Immature natural killer cell (primary cell): ENCODE data around the gene FBXO44. TPM values are rescaled to one million over a fixed set of nuclear protein-coding genes. Genes with fewer than 3 reads are reported as not detected.

Source experiments
- DNase-seq, 3 donors: peaks; one replicate each; pipeline ENCODE4 v3.0.0; 2022; ENCODE audit warnings: mixed read lengths in 1 of 3
- H3K27ac Mint-ChIP-seq, 6 donors: one replicate each; pipeline ENCODE4 v1.8.0; 2020; ENCODE audit warnings: mixed read lengths in 6 of 6, mild to moderate bottlenecking in 5 of 6, inconsistent platforms in 4 of 6, moderate library complexity in 3 of 6
- H3K27me3 Mint-ChIP-seq, 3 donors: one replicate each; pipeline ENCODE4 v1.8.0; 2020 to 2021; ENCODE audit warnings: low read depth in 3 of 3, mild to moderate bottlenecking in 3 of 3, mixed read lengths in 3 of 3, moderate library complexity in 3 of 3, inconsistent platforms in 1 of 3
- H3K36me3 Mint-ChIP-seq, 3 donors: one replicate each; pipeline ENCODE4 v1.8.0; 2020; ENCODE audit warnings: mixed read lengths in 3 of 3, inconsistent platforms in 2 of 3, mild to moderate bottlenecking in 2 of 3
- H3K4me1 Mint-ChIP-seq, 2 donors: one replicate each; pipeline ENCODE4 v1.8.0; 2020; ENCODE audit warnings: inconsistent platforms in 2 of 2, mild to moderate bottlenecking in 2 of 2, mixed read lengths in 2 of 2, moderate library complexity in 1 of 2
- H3K4me3 Mint-ChIP-seq, 5 donors: one replicate each; pipeline ENCODE4 v1.8.0; 2020; ENCODE audit warnings: mild to moderate bottlenecking in 5 of 5, mixed read lengths in 5 of 5, inconsistent platforms in 3 of 5, moderate library complexity in 3 of 5
- H3K9me3 Mint-ChIP-seq, 6 donors: one replicate each; pipeline ENCODE4 v1.8.0; 2020; ENCODE audit warnings: mild to moderate bottlenecking in 6 of 6, mixed read lengths in 6 of 6, inconsistent platforms in 4 of 6, moderate library complexity in 3 of 6
- polyA plus RNA-seq, 3 donors: library from polyadenylated mRNA; unstranded; fragments of 300-500 nt; fragmentation: Illumina TruSeq; gene quantifications; one replicate each; pipeline ENCODE4 v1.2.3, GENCODE V29; 2021

FBXO44 gene
- polyA plus RNA-seq, 3 donors from 2014 or later, result 8.6 to 13.4 (median 12.5) TPM

- Mint-ChIP-seq H3K27me3 (peaks cover 11 to 13% (median 12%) of the 10 kb centered on the region in 3 donors), H3K4me3 (peak overlapping the region; percentile 73 to 97 (median 86)), H3K9me3 (peaks cover 0 to 2% (median 0%) of the 10 kb centered on the region in 6 donors), H3K4me1 (peaks cover 33 to 38% of the 10 kb centered on the region in 2 donors), H3K36me3 (peaks cover 0 to 5% (median 0%) of the 10 kb centered on the region in 3 donors), H3K27ac (peak overlapping the region in 5 of 6 donors; percentile 73 to 81 (median 77))
- peak in 1 of 3 donors; percentile 7 for DNase-seq
These were observed 37.4 kb downstream of the FBXO44 start for GRCh38 chr1:11691928-11692711.

- peaks cover 0 to 5% (median 0%) of the 10 kb centered on the region in 3 donors for H3K36me3 Mint-ChIP-seq
- peak overlapping the region; percentile 73 to 97 (median 83) for H3K4me3 Mint-ChIP-seq
- peak; percentile 71 to 84 (median 78) for DNase-seq
- peaks cover 11 to 14% (median 13%) of the 10 kb centered on the region in 3 donors for H3K27me3 Mint-ChIP-seq
- peaks cover 0 to 2% (median 0%) of the 10 kb centered on the region in 6 donors for H3K9me3 Mint-ChIP-seq
- H3K27ac Mint-ChIP-seq, result peak overlapping the region; percentile 73 to 91 (median 78)
- H3K4me1 Mint-ChIP-seq, result peaks cover 33 to 38% of the 10 kb centered on the region in 2 donors
These were observed 38.4 kb downstream of the FBXO44 start for GRCh38 chr1:11693024-11693590.

GRCh38 chr1:11693917-11694316, 39.2 kb downstream of the FBXO44 start:
- Mint-ChIP-seq H3K27me3 (peaks cover 12 to 15% (median 13%) of the 10 kb centered on the region in 3 donors), H3K27ac (peak overlapping the region in 5 of 6 donors; percentile 73 to 91 (median 77)), H3K36me3 (peaks cover 0 to 5% (median 0%) of the 10 kb centered on the region in 3 donors), H3K4me1 (peaks cover 33 to 38% of the 10 kb centered on the region in 2 donors), H3K9me3 (peaks cover 0 to 2% (median 0%) of the 10 kb centered on the region in 6 donors), H3K4me3 (peak overlapping the region; percentile 73 to 97 (median 83))
- DNase-seq, result no peak

GRCh38 chr1:11695861-11696260, 41.2 kb downstream of the FBXO44 start:
- peaks cover 6 to 12% (median 10%) of the 10 kb centered on the region in 3 donors for H3K27me3 Mint-ChIP-seq
- H3K4me3 Mint-ChIP-seq, result no peak overlapping the region
- H3K27ac Mint-ChIP-seq, result peak overlapping the region in 1 of 6 donors; percentile 45
- peaks cover 25% of the 10 kb centered on the region in 2 donors for H3K4me1 Mint-ChIP-seq
- DNase-seq, result no peak
- no peaks in the 10 kb centered on the region for H3K36me3 Mint-ChIP-seq
- H3K9me3 Mint-ChIP-seq, result no peaks in the 10 kb centered on the region

- H3K27ac Mint-ChIP-seq, result no peak overlapping the region
- H3K27me3 Mint-ChIP-seq, result peaks cover 6 to 12% (median 9%) of the 10 kb centered on the region in 3 donors
- no peaks in the 10 kb centered on the region for H3K36me3 Mint-ChIP-seq
- no peak overlapping the region for H3K4me3 Mint-ChIP-seq
- no peaks in the 10 kb centered on the region for H3K9me3 Mint-ChIP-seq
- H3K4me1 Mint-ChIP-seq, result peaks cover 19 to 22% of the 10 kb centered on the region in 2 donors
- DNase-seq, result no peak
These were observed 42.7 kb downstream of the FBXO44 start for GRCh38 chr1:11697188-11697892.

DNA sequence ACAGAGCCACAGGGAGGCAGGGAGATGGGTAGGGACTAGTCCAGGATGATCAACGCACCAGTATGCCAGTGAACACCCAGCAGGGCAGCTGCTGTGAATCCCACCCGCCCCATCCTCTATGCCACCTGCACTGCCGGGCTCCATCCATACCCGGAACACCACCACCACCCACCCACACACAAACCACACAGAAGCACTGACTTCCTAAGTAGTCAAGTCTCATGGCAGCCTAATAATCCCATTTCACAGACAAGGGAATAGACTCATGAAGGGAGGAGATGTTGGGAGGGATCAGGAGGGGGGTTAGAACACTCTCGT, 43.2 kb downstream of the FBXO44 start:
- no peaks in the 10 kb centered on the region for H3K36me3 Mint-ChIP-seq
- H3K9me3 Mint-ChIP-seq, result no peaks in the 10 kb centered on the region
- H3K4me1 Mint-ChIP-seq, result peaks cover 14 to 17% of the 10 kb centered on the region in 2 donors
- H3K27me3 Mint-ChIP-seq, result peaks cover 3 to 10% (median 9%) of the 10 kb centered on the region in 3 donors
- peak overlapping the region in 1 of 6 donors; percentile 14 for H3K27ac Mint-ChIP-seq
- H3K4me3 Mint-ChIP-seq, result no peak overlapping the region
- DNase-seq, result no peak

DNA sequence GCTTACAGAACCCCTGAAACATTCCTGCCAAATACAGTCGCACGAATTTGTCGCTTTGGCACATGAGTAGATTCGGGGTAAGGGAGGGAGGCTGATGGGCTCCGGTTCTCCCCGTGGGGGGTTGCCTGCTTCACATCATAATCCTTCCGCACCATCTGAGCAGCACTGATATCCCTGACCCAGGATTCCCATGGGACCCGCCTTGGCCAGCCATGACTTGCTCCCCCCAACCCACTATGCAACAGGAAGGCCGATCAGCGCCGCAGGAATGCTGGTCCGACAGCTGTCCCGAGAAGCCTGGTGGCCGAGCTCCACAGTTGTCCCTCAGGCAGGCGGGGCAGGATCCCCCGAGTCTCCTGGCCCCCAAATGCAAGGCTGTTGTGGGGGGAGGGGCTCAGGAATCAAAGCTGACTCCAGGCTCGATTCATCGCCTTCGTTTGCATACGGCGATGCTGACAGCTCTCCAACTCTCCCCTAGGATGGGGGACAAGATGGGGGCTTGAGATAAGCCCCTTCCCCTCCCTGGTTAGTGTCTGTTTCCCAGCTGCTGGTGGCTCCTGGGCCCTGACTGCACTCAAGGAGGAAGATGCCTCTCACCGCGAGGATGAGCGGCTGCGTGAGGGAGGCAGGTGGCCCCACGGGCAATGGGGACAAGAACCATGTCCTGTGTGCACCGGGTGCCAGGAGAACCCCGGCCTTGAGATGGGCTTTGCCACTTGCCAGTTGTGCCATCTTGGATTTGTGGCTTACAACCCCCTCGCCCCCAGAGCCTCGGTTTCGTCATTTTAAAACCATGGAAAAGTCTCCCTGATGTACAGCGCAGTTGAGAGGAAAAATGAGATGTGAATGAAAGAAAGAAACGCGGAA, 46.2 kb downstream of the FBXO44 start:
- no peak for DNase-seq
- Mint-ChIP-seq H3K36me3 (peaks cover 0 to 4% (median 0%) of the 10 kb centered on the region in 3 donors), H3K9me3 (no peaks in the 10 kb centered on the region), H3K27ac (no peak overlapping the region), H3K4me3 (no peak overlapping the region), H3K27me3 (peaks cover 0 to 5% (median 4%) of the 10 kb centered on the region in 3 donors), H3K4me1 (peaks cover 0 to 1% of the 10 kb centered on the region in 2 donors)

GRCh38 chr1:11701551-11701961, 46.9 kb downstream of the FBXO44 start:
- Mint-ChIP-seq H3K27ac (no peak overlapping the region), H3K9me3 (no peaks in the 10 kb centered on the region), H3K4me3 (no peak overlapping the region), H3K4me1 (peaks cover 0 to 1% of the 10 kb centered on the region in 2 donors), H3K36me3 (peaks cover 0 to 4% (median 0%) of the 10 kb centered on the region in 3 donors), H3K27me3 (peaks cover 0 to 5% (median 4%) of the 10 kb centered on the region in 3 donors)
- no peak for DNase-seq

- H3K4me1 Mint-ChIP-seq, result peaks cover 0 to 1% of the 10 kb centered on the region in 2 donors
- DNase-seq, result no peak
- H3K27ac Mint-ChIP-seq, result no peak overlapping the region
- no peaks in the 10 kb centered on the region for H3K9me3 Mint-ChIP-seq
- peaks cover 0 to 5% (median 4%) of the 10 kb centered on the region in 3 donors for H3K27me3 Mint-ChIP-seq
- H3K36me3 Mint-ChIP-seq, result peaks cover 0 to 4% (median 0%) of the 10 kb centered on the region in 3 donors
- H3K4me3 Mint-ChIP-seq, result no peak overlapping the region
These were observed 47.5 kb downstream of the FBXO44 start for GRCh38 chr1:11701981-11702803.

GRCh38 chr1:11703357-11704193, 48.9 kb downstream of the FBXO44 start:
- no peak for DNase-seq
- peaks cover 0 to 4% (median 0%) of the 10 kb centered on the region in 3 donors for H3K36me3 Mint-ChIP-seq
- no peaks in the 10 kb centered on the region for H3K9me3 Mint-ChIP-seq
- peaks cover 0 to 2% (median 2%) of the 10 kb centered on the region in 3 donors for H3K27me3 Mint-ChIP-seq
- peak overlapping the region in 1 of 6 donors; percentile 5 for H3K27ac Mint-ChIP-seq
- no peak overlapping the region for H3K4me3 Mint-ChIP-seq
- peaks cover 0 to 1% of the 10 kb centered on the region in 2 donors for H3K4me1 Mint-ChIP-seq

- Mint-ChIP-seq H3K36me3 (peaks cover 0 to 4% (median 0%) of the 10 kb centered on the region in 3 donors), H3K27ac (no peak overlapping the region), H3K9me3 (no peaks in the 10 kb centered on the region), H3K4me1 (peaks cover 0 to 1% of the 10 kb centered on the region in 2 donors), H3K27me3 (peaks cover 0 to 2% (median 1%) of the 10 kb centered on the region in 3 donors), H3K4me3 (no peak overlapping the region)
- DNase-seq, result no peak
These were observed 49.5 kb downstream of the FBXO44 start for GRCh38 chr1:11704194-11704529.
